ENCODE data around the gene ASB4.

DNA sequence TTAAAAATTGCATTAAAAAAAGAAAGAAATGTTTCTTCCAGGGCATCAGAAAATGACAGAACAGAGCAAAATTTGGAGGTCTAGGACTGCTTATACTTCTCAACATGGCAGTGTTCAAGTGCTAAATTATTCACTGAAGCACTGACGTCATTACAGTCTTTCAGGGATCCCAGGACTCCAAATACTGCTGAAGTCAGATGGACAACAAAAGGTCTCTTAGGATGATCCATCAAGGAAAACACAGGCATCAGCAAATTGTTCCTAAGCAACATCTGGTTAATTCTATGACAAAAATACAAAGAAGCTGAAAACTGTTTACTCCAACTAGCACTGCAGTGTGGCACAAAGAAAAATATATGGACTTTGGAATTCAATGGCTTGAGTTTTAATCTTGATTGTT lies 58.4 kb downstream of the ASB4 start:
- TF ChIP-seq, protein P1, sequence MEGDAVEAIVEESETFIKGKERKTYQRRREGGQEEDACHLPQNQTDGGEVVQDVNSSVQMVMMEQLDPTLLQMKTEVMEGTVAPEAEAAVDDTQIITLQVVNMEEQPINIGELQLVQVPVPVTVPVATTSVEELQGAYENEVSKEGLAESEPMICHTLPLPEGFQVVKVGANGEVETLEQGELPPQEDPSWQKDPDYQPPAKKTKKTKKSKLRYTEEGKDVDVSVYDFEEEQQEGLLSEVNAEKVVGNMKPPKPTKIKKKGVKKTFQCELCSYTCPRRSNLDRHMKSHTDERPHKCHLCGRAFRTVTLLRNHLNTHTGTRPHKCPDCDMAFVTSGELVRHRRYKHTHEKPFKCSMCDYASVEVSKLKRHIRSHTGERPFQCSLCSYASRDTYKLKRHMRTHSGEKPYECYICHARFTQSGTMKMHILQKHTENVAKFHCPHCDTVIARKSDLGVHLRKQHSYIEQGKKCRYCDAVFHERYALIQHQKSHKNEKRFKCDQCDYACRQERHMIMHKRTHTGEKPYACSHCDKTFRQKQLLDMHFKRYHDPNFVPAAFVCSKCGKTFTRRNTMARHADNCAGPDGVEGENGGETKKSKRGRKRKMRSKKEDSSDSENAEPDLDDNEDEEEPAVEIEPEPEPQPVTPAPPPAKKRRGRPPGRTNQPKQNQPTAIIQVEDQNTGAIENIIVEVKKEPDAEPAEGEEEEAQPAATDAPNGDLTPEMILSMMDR (IDR thresholded peaks at IDR 0.05) = no peak
- no peak for TF ChIP-seq POLR2A (IDR thresholded peaks at IDR 0.05)

Data from esophagus squamous epithelium (tissue), 4 donors.